K562 (cell line): ENCODE data around the gene GYPC. TPM values are rescaled to one million over a fixed set of nuclear protein-coding genes. Genes with fewer than 3 reads are reported as not detected.
A peak's percentile ranks its signal among the peaks of the same experiment; 100 is the strongest.

Source experiments
- ATAC-seq: fragments of 200-7000 bp; cut with Tn5 transposase; 3 replicates; pipeline ENCODE4 v1.9.1; 2020; ENCODE audit warnings: moderate library complexity
- BruUV-seq: library from RNA; stranded (reverse); fragments of 400-500 nt; replicated peaks from 2 replicates; lab custom pipeline; 2021; lab: Mats Ljungman, UMichigan
- CTCF ChIA-PET: fragments of 300-600 bp; formaldehyde crosslinking; extraction: SDS; loops from one replicate; lab custom pipeline; 2021; ENCODE audit warnings: low intra/inter-chr PET ratio; lab: Yijun Ruan, JAX
- POLR2A ChIA-PET: fragments of 300-600, 350-650 bp; sonication (Branson Sonifier 250); formaldehyde crosslinking; extraction: SDS; loops from one replicate; lab custom pipeline; 2021; ENCODE audit warnings: antibody characterized with exemption, inconsistent platforms; lab: Yijun Ruan, JAX
- DNase-seq, 4 experiments: peaks; one replicate each; pipeline versions ENCODE4 v3.0.0 to v3.0.0-alpha.2; 2011 to 2018; ENCODE audit warnings: low spot score in 3 of 4, mixed read lengths in 3 of 4; ENCODE audit errors: extremely low read depth in 1 of 4
- FAIRE-seq: peaks from 2 replicates; lab custom pipeline; 2011; peaks lifted over from hg19 to GRCh38; lab: Jason Lieb, UNC
- H2AFZ ChIP-seq: 2 replicates; pipeline ENCODE4 v1.6.0; 2011; ENCODE audit warnings: low read depth, low read length, control low read depth, inconsistent platforms
- H3K27ac ChIP-seq: fragments of 200-600 bp; 3 replicates; pipeline ENCODE4 v1.8.0; 2011; ENCODE audit warnings: low read depth, mild to moderate bottlenecking, control low read depth, inconsistent platforms, low read length, moderate library complexity, mixed read lengths; ENCODE audit errors: extremely low read depth
- H3K27me3 ChIP-seq, 2 experiments: fragments of 300-600 bp in 1 of 2; 2 replicates in 1 of 2; 3 replicates in 1 of 2; pipeline versions ENCODE4 v1.6.0 to v1.8.0; 2011; ENCODE audit warnings: inconsistent platforms in 2 of 2, low read length in 2 of 2, mild to moderate bottlenecking in 1 of 2, mixed read lengths in 1 of 2, moderate library complexity in 1 of 2; ENCODE audit not compliant: control insufficient read depth in 2 of 2, insufficient read depth in 2 of 2
- H3K36me3 ChIP-seq: fragments of 300-600 bp; 3 replicates; pipeline ENCODE4 v1.8.0; 2011; ENCODE audit warnings: mild to moderate bottlenecking, low read length, inconsistent platforms; ENCODE audit not compliant: control insufficient read depth, insufficient read depth
- H3K4me1 ChIP-seq, 2 experiments: fragments of 200-600 bp in 1 of 2; replicated peaks in 1 of 2; 2 replicates in 1 of 2; 3 replicates in 1 of 2; pipeline versions ENCODE4 v1.5.1 to v1.8.0; 2011; ENCODE audit warnings: inconsistent platforms in 2 of 2, low read length in 2 of 2, mild to moderate bottlenecking in 1 of 2, mixed read lengths in 1 of 2, moderate library complexity in 1 of 2; ENCODE audit not compliant: control insufficient read depth in 2 of 2, insufficient read depth in 2 of 2
- H3K4me2 ChIP-seq: 2 replicates; pipeline ENCODE4 v1.6.1; 2011; ENCODE audit warnings: low read length, control low read depth, inconsistent platforms, mixed read lengths; ENCODE audit not compliant: insufficient read depth
- H3K4me3 ChIP-seq: fragments of 200-600 bp; sonication (generic), shearing (Covaris generic); 2 replicates; pipeline ENCODE4 v1.5.1; 2016; ENCODE audit warnings: control low read depth, inconsistent platforms
- H3K79me2 ChIP-seq: fragments of 200-600 bp; 3 replicates; pipeline ENCODE4 v1.8.0; 2011; ENCODE audit warnings: low read length, inconsistent platforms; ENCODE audit not compliant: control insufficient read depth, insufficient read depth
- H3K9ac ChIP-seq, 2 experiments: 2 replicates each; pipeline versions ENCODE4 v1.6.0 to v1.6.1; 2011; ENCODE audit warnings: low read depth in 2 of 2, low read length in 2 of 2, control low read depth in 1 of 2, inconsistent platforms in 1 of 2, mild to moderate bottlenecking in 1 of 2, mixed read lengths in 1 of 2; ENCODE audit not compliant: insufficient read depth in 1 of 2
- H3K9me1 ChIP-seq: one replicate; pipeline ENCODE4 v1.6.0; 2011; ENCODE audit warnings: inconsistent platforms, mild to moderate bottlenecking, low read length, moderate library complexity; ENCODE audit not compliant: control insufficient read depth, insufficient read depth
- H3K9me3 ChIP-seq: replicated peaks from 2 replicates; pipeline ENCODE4 v1.5.1; 2011; ENCODE audit warnings: low read depth, low read length, inconsistent platforms; ENCODE audit not compliant: control insufficient read depth, insufficient read depth
- H4K20me1 ChIP-seq: replicated peaks from 2 replicates; pipeline ENCODE4 v1.6.1; 2011; ENCODE audit warnings: low read length, inconsistent platforms, mixed read lengths; ENCODE audit not compliant: control insufficient read depth, insufficient read depth
- BACH1 ChIP-seq: fragments of 200-800 bp; sonication (Bioruptor generic); IDR thresholded peaks from 2 replicates; pipeline ENCODE4 v1.6.1; 2016; ENCODE audit warnings: missing genetic modification characterization, missing compliant biosample characterization
- CEBPB ChIP-seq: fragments of 450-650 bp; IDR thresholded peaks from 2 replicates; pipeline ENCODE4 v1.6.1; 2016; ENCODE audit warnings: missing genetic modification characterization, missing compliant biosample characterization
- FIP1L1 ChIP-seq: fragments of 200-400 bp; formaldehyde crosslinking; IDR thresholded peaks from 2 replicates; pipeline ENCODE4 v1.6.1; 2018; ENCODE audit warnings: mild to moderate bottlenecking, low read depth, low read length; ENCODE audit not compliant: poor library complexity, severe bottlenecking
- FOSL1 ChIP-seq: fragments of 200-800 bp; sonication (Bioruptor generic); conservative IDR thresholded peaks from 2 replicates; pipeline ENCODE4 v1.6.1; 2016; ENCODE audit warnings: missing genetic modification characterization, missing compliant biosample characterization
- GTF2F1 ChIP-seq: IDR thresholded peaks from 2 replicates; pipeline ENCODE4 v1.6.1; 2011; ENCODE audit warnings: low read depth, low read length, improper control_type of control experiment
- LARP7 ChIP-seq: fragments of 450-650 bp; IDR thresholded peaks from 2 replicates; pipeline ENCODE4 v1.6.1; 2016
- TAF7 ChIP-seq: fragments of 450-650 bp; IDR thresholded peaks from 2 replicates; pipeline ENCODE4 v1.6.1; 2016; ENCODE audit warnings: missing genetic modification characterization, missing compliant biosample characterization
- THAP7 ChIP-seq: fragments of 250-450 bp; sonication (Bioruptor Pico); IDR thresholded peaks from 2 replicates; pipeline ENCODE4 v1.5.0; 2021
- ZNF146 ChIP-seq: IDR thresholded peaks from one replicate; pipeline ENCODE4 v1.6.1; 2018; ENCODE audit warnings: missing compliant biosample characterization; ENCODE audit not compliant: unreplicated experiment
- ZNF217 ChIP-seq: sonication (generic); formaldehyde crosslinking; IDR thresholded peaks from 2 replicates; pipeline ENCODE4 v1.8.0; 2022; ENCODE audit warnings: mild to moderate bottlenecking, missing genetic modification reagents
- ZNF583 ChIP-seq: fragments of 250-450 bp; sonication (Bioruptor Pico); IDR thresholded peaks from 2 replicates; pipeline ENCODE4 v1.4.0; 2020
- ZNF707 ChIP-seq: fragments of 250-450 bp; sonication (Bioruptor Pico); conservative IDR thresholded peaks from 2 replicates; pipeline ENCODE4 v1.8.0; 2022; ENCODE audit warnings: inconsistent platforms, mild to moderate bottlenecking, moderate library complexity
- ZSCAN32 ChIP-seq: fragments of 450-650 bp; formaldehyde crosslinking; IDR thresholded peaks from 2 replicates; pipeline ENCODE4 v1.4.0; 2020; ENCODE audit warnings: mild to moderate bottlenecking, moderate library complexity
- WGBS: fragments of 100-300 bp; shearing (Covaris generic); methylation state at CpG from one replicate; pipeline ENCODE4 v1.1.6; 2016; ENCODE audit warnings: low coverage, mixed read lengths; ENCODE audit not compliant: insufficient coverage; ENCODE audit errors: missing lambda C conversion rate; 5-methylcytosine and 5-hydroxymethylcytosine counted together
- in situ Hi-C: fragments of 300-500 bp; cut with MboI; formaldehyde crosslinking; loops from 4 replicates; pipeline ENCODE4 v1.15.0; 2018; ENCODE audit warnings: inconsistent platforms, mixed read lengths
- intact Hi-C: fragments of 100-400 bp; cut with micrococcal nuclease; formaldehyde crosslinking; loops from 2 replicates; pipeline ENCODE4 v1.14.2; 2022
- polyA plus RNA-seq, 8 experiments: library from polyadenylated mRNA; depleted of rRNA in 4 of 8; stranded (reverse) in 5 of 8; unstranded in 3 of 8; fragments of >200 nt; fragmentation: Nextera tagmentation in 2 of 8; fragmentation: Illumina TruSeq in 1 of 8; extraction: Ambion mirVana in 2 of 8; extraction: Trizol in 1 of 8; gene quantifications; 2 replicates each; pipeline versions ENCODE4 v1.2.1 to v1.2.3, GENCODE V29; 2011 to 2014; ENCODE audit warnings: inconsistent platforms in 1 of 8, missing spikeins in 1 of 8
- total RNA-seq, 7 experiments: library from RNA; depleted of rRNA in 6 of 7; stranded (reverse); fragments of >200 nt in 6 of 7; fragmentation: Illumina TruSeq in 2 of 7; extraction: Trizol in 2 of 7; gene quantifications; 2 replicates each; pipeline versions ENCODE4 v1.2.1 to v1.2.3, GENCODE V29; 2011 to 2021; ENCODE audit warnings: low replicate concordance in 1 of 7

Gene GYPC
- total and polyA plus RNA-seq, 9 of the 15 experiments (the other 6 are each of a cell fraction or from before 2014, with no cell fraction given) = 50.6 to 282 (median 194) TPM

GRCh38 chr2:126714191-126714965, 58.4 kb downstream of the GYPC start:
- Histone ChIP-seq H3K9me1 (no peaks in the 10 kb centered on the region), H3K27ac (no peak overlapping the region), H3K9me3 (no peaks in the 10 kb centered on the region), H3K36me3 (no peaks in the 10 kb centered on the region), H3K9ac (no peak overlapping the region; a peak in 1 of 4 replicates), H3K4me1 (no peaks in the 10 kb centered on the region), H3K79me2 (no peaks in the 10 kb centered on the region), H3K4me3 (no peak overlapping the region), H3K4me2 (no peak overlapping the region), H2AFZ (no peak overlapping the region), H4K20me1 (no peaks in the 10 kb centered on the region), H3K27me3 (peaks cover 11 to 46% of the 10 kb centered on the region in 2 experiments; a peak in 3 of 5 replicates)
- ATAC-seq (peak; percentile 29; the same call in 1 of the 3 replicates), FAIRE-seq (no peak), DNase-seq (no peak)
- 3% methylated on average over 6 of the region's 6 CpGs for WGBS
- TF ChIP-seq BACH1 (no peak), FIP1L1 (no peak), ZNF217 (CRISPR knock-in tag) (no peak), ZNF146 (CRISPR knock-in tag) (no peak), ZNF583 (CRISPR knock-in tag) (no peak), FOSL1 (tag) (no peak), ZNF707 (CRISPR knock-in tag) (no peak), LARP7 (no peak), GTF2F1 (no peak), THAP7 (CRISPR knock-in tag) (no peak), ZSCAN32 (CRISPR knock-in tag) (no peak), CEBPB (no peak), TAF7 (tag) (no peak)
- intact Hi-C loops (no loop called here), in situ Hi-C loops (no loop called here)
- no TSS peak for BruUV-seq
- ChIA-PET CTCF (no interaction called here), POLR2A (no interaction called here)
